HUES64 (cell line): ENCODE measurements around the gene PRKAR1B.
A peak's percentile ranks its signal among the peaks of the same experiment; 100 is the strongest.

Experiments used
- H3K27ac ChIP-seq: 2 replicates; pipeline ENCODE4 v1.7.0; 2013; ENCODE audit warnings: low read depth, low read length, inconsistent platforms
- H3K27me3 ChIP-seq: 2 replicates; pipeline ENCODE4 v1.6.1; 2013; ENCODE audit warnings: mild to moderate bottlenecking, low read length; ENCODE audit not compliant: insufficient read depth
- H3K36me3 ChIP-seq: 2 replicates; pipeline ENCODE4 v1.6.1; 2013; ENCODE audit warnings: mild to moderate bottlenecking, low read length; ENCODE audit not compliant: insufficient read depth
- H3K4me1 ChIP-seq: 2 replicates; pipeline ENCODE4 v1.6.1; 2013; ENCODE audit warnings: mild to moderate bottlenecking, low read length, moderate library complexity; ENCODE audit not compliant: insufficient read depth
- H3K4me3 ChIP-seq: 2 replicates; pipeline ENCODE4 v1.5.1; 2013; ENCODE audit warnings: mild to moderate bottlenecking, low read length, moderate library complexity
- H3K9ac ChIP-seq: 2 replicates; pipeline ENCODE4 v1.6.1; 2013; ENCODE audit warnings: mild to moderate bottlenecking, low read depth, low read length
- H3K9me3 ChIP-seq: 2 replicates; pipeline ENCODE4 v1.6.1; 2013; ENCODE audit warnings: low read depth, low read length; ENCODE audit not compliant: insufficient read depth
- WGBS: fragments of 150-250, 120-280 bp; methylation state at CpG from one replicate; pipeline ENCODE4 v1.1.7; 2013; ENCODE audit warnings: missing lambda C conversion rate; 5-methylcytosine and 5-hydroxymethylcytosine counted together

PRKAR1B gene

GRCh38 chr7:510131-510481 is 217.0 kb downstream of the PRKAR1B start:
- Histone ChIP-seq H3K27ac (no peak overlapping the region), H3K27me3 (no peaks in the 10 kb centered on the region), H3K4me3 (no peak overlapping the region), H3K4me1 (peaks cover 13% of the 10 kb centered on the region), H3K9me3 (no peaks in the 10 kb centered on the region), H3K36me3 (peaks cover 50% of the 10 kb centered on the region), H3K9ac (no peak overlapping the region)
- 94% methylated on average over 17 of the region's 17 CpGs for WGBS

GRCh38 chr7:509426-510130 is 217.5 kb downstream of the PRKAR1B start:
- Histone ChIP-seq H3K4me3 (no peak overlapping the region), H3K27ac (no peak overlapping the region), H3K36me3 (peaks cover 50% of the 10 kb centered on the region), H3K9ac (no peak overlapping the region), H3K4me1 (peaks cover 7% of the 10 kb centered on the region), H3K27me3 (no peaks in the 10 kb centered on the region), H3K9me3 (no peaks in the 10 kb centered on the region)
- 95% methylated on average over 20 of the region's 20 CpGs for WGBS

GRCh38 chr7:508461-509170 is 218.5 kb downstream of the PRKAR1B start:
- 96% methylated on average over 12 of the region's 12 CpGs for WGBS
- H3K36me3 ChIP-seq: peaks cover 50% of the 10 kb centered on the region
- H3K9ac ChIP-seq: no peak overlapping the region
- no peak overlapping the region for H3K27ac ChIP-seq
- H3K9me3 ChIP-seq: no peaks in the 10 kb centered on the region
- H3K27me3 ChIP-seq: no peaks in the 10 kb centered on the region
- H3K4me3 ChIP-seq: no peak overlapping the region
- no peaks in the 10 kb centered on the region; the same call in 1 of the 2 replicates for H3K4me1 ChIP-seq

GRCh38 chr7:507623-508300 is 219.3 kb downstream of the PRKAR1B start:
- Histone ChIP-seq H3K9ac (no peak overlapping the region), H3K27ac (no peak overlapping the region), H3K9me3 (no peaks in the 10 kb centered on the region), H3K27me3 (no peaks in the 10 kb centered on the region), H3K36me3 (peaks cover 52% of the 10 kb centered on the region), H3K4me1 (no peaks in the 10 kb centered on the region), H3K4me3 (no peak overlapping the region)
- WGBS: 86% methylated on average over 13 of the region's 17 CpGs

GRCh38 chr7:506921-507622 is 220.0 kb downstream of the PRKAR1B start:
- H3K27me3 ChIP-seq: no peaks in the 10 kb centered on the region
- 94% methylated on average over 15 of the region's 15 CpGs for WGBS
- H3K9me3 ChIP-seq: no peaks in the 10 kb centered on the region
- H3K27ac ChIP-seq: no peak overlapping the region
- H3K36me3 ChIP-seq: peaks cover 57% of the 10 kb centered on the region
- H3K4me1 ChIP-seq: no peaks in the 10 kb centered on the region
- H3K4me3 ChIP-seq: no peak overlapping the region
- no peak overlapping the region for H3K9ac ChIP-seq

- 94% methylated on average over 11 of the region's 11 CpGs for WGBS
- Histone ChIP-seq H3K9ac (no peak overlapping the region), H3K27ac (no peak overlapping the region), H3K36me3 (peaks cover 55% of the 10 kb centered on the region), H3K4me3 (no peak overlapping the region), H3K27me3 (no peaks in the 10 kb centered on the region), H3K4me1 (no peaks in the 10 kb centered on the region), H3K9me3 (no peaks in the 10 kb centered on the region)
Observed at GRCh38 chr7:506391-506831, 220.7 kb downstream of the PRKAR1B start.

- Histone ChIP-seq H3K4me1 (no peaks in the 10 kb centered on the region), H3K27me3 (no peaks in the 10 kb centered on the region), H3K9ac (no peak overlapping the region), H3K9me3 (no peaks in the 10 kb centered on the region), H3K27ac (no peak overlapping the region), H3K4me3 (no peak overlapping the region), H3K36me3 (peaks cover 63% of the 10 kb centered on the region)
- 88% methylated on average over 16 of the region's 16 CpGs for WGBS
Observed at GRCh38 chr7:505171-505570, 221.9 kb downstream of the PRKAR1B start.

GRCh38 chr7:504221-505111 is 222.6 kb downstream of the PRKAR1B start:
- Histone ChIP-seq H3K27me3 (no peaks in the 10 kb centered on the region), H3K9ac (no peak overlapping the region), H3K4me3 (no peak overlapping the region), H3K27ac (no peak overlapping the region), H3K9me3 (no peaks in the 10 kb centered on the region), H3K36me3 (peaks cover 64% of the 10 kb centered on the region), H3K4me1 (no peaks in the 10 kb centered on the region)
- 91% methylated on average over 34 of the region's 34 CpGs for whole genome bisulfite sequencing

- no peaks in the 10 kb centered on the region for H3K4me1 ChIP-seq
- H3K4me3 ChIP-seq: no peak overlapping the region
- no peaks in the 10 kb centered on the region for H3K27me3 ChIP-seq
- no peaks in the 10 kb centered on the region for H3K9me3 ChIP-seq
- H3K36me3 ChIP-seq: peaks cover 64% of the 10 kb centered on the region
- WGBS: 88% methylated on average over 20 of the region's 20 CpGs
- H3K9ac ChIP-seq: no peak overlapping the region
- H3K27ac ChIP-seq: 0 out of 2 replicates have a peak overlapping the region, but pooled peaks have one; percentile 25
Observed at GRCh38 chr7:503575-504111, 223.4 kb downstream of the PRKAR1B start.

GRCh38 chr7:502296-502695 is 224.8 kb downstream of the PRKAR1B start:
- Histone ChIP-seq H3K9me3 (no peaks in the 10 kb centered on the region), H3K27ac (no peak overlapping the region), H3K4me3 (no peak overlapping the region), H3K9ac (no peak overlapping the region), H3K27me3 (no peaks in the 10 kb centered on the region), H3K36me3 (peaks cover 65% of the 10 kb centered on the region), H3K4me1 (no peaks in the 10 kb centered on the region)
- WGBS: 89% methylated on average over 13 of the region's 13 CpGs
